GM12801 (cell line): Measurements from ENCODE around the gene WFDC5.

Experiments used
- CTCF ChIP-seq: IDR thresholded peaks from one replicate; pipeline ENCODE4 v1.5.1; 2011; ENCODE audit warnings: control low read depth; ENCODE audit not compliant: insufficient read length; ENCODE audit errors: extremely low read depth

Gene WFDC5

GRCh38 chr20:45112754-45113153 lies 2.2 kb downstream of the WFDC5 start:
- no peak for TF ChIP-seq CTCF

GRCh38 chr20:45111799-45112471 lies 3.0 kb downstream of the WFDC5 start:
- no peak for TF ChIP-seq CTCF

DNA sequence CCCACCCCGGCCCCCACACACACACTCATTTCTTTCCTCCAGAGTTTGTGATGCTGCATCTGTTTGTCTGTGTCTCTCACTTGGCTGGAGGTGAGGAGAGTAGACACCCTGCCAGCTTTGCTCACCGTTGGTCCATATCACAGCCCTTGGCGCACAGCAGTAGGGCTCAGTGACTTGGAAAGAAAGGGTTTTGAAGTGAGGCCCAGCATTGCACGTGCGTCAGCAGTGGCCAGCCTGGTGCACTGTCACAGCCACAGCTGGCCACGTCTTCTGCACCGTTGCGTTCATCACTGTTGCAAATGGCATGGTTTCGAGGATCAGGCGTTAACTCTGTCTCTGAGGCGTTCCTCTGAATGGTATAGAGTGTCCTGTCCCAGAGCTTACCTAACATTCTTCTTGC lies 3.7 kb downstream of the WFDC5 start:
- no peak for TF ChIP-seq CTCF

DNA sequence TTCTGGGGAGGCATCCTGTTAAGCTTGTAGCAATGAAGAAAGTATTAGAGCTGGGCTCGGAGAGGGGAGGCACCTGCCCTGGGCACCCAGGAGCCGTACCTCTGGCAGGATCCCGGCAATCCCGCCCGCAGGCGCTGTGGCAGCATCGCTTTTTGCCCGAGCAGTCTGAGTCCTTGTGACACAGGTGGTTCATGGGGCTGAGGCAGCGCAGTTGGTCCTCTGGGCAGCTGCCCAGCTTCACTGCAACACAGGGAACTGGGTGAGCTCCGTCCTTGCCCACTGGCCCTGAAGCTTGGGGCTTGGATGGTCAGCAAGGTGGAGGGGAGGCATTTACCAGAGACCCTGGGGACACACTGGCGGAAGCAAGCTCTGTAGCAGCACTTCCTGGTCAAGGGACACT lies 4.7 kb downstream of the WFDC5 start:
- no peak for TF ChIP-seq CTCF

DNA sequence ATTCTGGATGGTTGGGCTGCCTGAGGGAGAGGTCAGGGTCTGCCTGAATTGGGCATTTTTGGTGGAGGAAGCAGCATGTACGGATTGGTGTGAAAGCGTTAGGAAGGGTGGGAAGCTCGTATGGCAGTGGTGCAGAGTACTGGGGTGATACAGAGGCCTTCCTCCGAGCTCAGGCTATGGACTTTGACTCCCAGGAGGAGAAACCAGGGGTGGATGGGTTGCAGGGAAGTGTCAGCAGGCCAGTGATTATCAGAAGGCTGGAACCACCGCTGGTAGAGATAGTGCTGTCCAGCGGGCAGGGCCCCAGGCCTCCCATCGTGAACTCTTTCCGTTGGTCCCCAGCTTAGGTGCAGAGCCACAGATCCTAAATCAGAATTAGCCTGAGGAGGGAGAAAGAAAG lies 5.3 kb downstream of the WFDC5 start:
- TF ChIP-seq CTCF = no peak

GRCh38 chr20:45105317-45105716 lies 9.7 kb downstream of the WFDC5 start:
- TF ChIP-seq CTCF = no peak

GRCh38 chr20:45104786-45105185 lies 10.2 kb downstream of the WFDC5 start:
- no peak for TF ChIP-seq CTCF
